Activated T-cell treated with anti-CD3 and anti-CD28 coated beads for 24 hours (primary cell): ENCODE measurements around the gene WDPCP.
"Not testable (repeated sequence)": the region's sequence is repeated elsewhere in the genome, so short reads cannot be mapped to it uniquely, and the experiment has no call there.

Source experiments
- DNase-seq: peaks from one replicate; pipeline ENCODE4 v3.0.0-alpha.2; 2020; ENCODE audit warnings: low read depth

Gene WDPCP

DNA sequence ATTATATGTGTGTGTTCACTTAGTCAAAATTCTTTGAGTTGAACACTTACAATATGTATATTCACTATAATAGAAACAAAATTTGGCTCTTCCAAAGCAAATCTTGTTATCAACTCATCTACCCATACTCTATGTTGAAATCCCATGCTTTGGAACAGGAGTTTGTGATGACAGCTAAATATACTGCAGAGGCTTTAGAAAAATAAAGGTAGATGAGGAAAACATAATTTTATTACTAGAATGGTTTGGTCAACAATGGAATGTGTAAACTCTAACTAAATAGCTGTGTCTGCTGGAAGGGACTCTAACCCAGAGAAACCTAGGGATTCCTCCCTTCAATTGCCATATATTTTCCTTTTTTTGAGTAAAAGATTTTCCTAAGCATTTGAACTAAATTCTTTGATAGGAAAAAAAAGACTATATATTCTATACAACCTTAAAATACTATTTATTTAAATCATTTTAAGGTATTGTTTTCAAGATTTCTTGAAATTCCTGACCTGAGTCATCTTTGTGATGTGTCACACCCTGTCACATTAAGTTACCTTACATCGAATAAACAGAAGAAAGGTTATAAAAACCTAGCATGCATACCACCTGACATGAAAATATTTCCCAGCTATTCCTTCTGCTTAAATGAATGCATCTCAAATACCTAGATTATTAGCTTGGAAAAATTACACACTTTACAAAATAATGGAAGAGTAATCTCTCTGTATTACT is 362.2 kb downstream of the WDPCP start:
- no peak for DNase-seq

DNA sequence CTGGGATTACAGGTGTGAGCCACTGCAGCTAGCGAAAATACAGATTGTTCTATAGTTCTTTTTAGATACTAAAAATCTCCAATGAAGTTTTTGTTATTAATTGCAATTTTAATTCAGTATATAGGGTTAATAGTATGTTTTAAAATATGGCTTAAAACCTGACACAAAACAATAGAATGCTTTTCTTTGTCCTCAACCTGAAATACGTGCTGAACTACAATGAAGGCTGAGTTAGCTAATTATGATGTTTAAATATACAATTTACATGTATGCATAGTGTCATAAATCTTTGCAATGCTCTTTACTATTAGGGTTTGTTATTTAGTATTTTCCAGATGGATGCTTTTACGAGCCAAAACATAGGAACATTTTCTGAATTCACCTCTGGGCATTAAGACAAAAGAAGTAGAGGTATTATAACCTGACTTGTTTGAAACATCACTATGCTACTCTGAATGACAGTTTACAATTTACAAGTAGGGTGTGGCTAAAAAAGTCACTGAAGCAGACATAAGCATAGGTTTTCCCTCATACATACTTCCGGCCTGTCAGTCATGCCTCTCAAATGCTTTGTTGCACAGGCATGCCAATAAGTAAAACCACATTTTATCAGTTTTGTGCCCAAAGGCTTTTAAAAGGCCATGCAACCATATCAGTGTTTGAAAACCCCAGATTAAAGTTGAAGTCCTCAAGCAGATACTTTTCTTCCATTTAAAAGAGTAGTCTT is 369.3 kb downstream of the WDPCP start:
- no peak for DNase-seq

DNA sequence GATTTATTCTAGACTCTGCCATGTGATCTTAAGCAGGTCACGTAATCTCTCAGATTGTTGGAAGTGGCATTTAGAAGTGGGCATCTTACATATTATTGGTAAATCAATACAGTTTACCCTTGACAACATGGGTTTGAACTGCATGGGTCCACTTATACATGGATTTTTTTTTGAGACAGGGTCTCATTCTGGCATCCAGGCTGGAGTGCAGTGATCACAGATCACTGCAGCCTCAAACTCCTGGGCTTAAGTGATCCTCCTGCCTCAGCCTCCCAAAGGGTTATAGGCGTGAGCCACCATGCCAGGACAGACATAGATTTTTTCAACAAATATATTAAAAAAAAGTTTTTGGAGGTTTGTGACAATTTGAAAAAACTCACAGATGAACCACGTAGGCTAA is 393.0 kb downstream of the WDPCP start:
- DNase-seq, result no peak

DNA sequence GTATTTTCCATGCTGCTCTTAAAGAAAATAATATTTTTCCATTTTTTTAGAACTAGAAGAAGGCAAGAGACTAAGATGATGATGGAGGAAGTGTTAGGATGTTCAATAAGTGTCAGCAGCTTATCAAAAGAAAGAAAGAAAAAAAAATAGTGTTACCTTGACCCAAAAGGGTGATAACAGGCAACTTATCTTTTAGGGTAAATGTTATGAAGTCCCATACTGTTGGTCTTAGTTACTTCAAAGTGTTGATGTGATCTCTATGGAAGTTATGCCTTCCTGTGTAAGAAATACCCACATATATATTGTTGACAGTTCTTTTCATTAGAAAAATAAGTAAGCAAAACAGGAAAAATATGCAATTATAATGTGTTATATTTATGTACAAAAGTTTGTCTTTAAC is 394.1 kb downstream of the WDPCP start:
- no peak for DNase-seq

DNA sequence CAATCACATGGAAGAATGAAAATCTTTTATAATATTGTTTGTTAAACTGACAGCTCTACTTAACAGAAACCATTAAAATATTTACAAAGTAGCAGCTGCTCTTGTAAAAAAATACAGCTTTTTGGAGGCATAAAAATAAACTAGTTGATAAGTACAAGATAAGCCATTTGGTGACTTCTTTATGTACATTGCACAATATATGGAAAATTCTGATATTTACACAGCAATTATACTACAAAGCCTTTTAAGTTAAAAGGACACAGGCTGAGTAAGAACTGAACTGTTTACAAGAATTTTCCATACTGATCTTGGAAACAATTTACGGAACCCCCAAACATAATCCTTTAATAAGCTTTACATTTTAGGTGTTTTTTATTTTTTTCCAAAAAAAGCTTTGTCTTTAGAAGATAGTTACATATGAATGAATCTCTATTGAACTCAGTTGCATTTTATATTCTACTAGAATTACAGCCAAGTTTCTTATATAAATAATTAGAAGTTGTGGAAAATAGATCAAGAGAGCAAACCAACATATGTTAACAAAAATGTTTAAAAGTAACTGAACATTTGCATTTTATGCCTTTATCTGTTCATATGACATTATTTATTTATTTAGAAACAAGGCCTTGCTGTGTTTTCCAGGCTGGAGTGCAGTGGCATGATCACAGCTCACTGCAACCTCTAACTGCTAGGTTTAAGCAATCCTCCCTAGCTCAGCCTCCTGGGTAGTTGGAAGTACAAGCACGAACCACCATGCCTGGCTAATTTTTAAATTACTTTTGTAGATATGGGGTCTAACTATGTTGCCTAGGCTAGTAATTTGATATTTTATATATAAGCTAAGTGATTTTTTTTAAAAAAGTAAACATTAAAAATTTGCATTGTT is 395.1 kb downstream of the WDPCP start:
- no peak for DNase-seq

DNA sequence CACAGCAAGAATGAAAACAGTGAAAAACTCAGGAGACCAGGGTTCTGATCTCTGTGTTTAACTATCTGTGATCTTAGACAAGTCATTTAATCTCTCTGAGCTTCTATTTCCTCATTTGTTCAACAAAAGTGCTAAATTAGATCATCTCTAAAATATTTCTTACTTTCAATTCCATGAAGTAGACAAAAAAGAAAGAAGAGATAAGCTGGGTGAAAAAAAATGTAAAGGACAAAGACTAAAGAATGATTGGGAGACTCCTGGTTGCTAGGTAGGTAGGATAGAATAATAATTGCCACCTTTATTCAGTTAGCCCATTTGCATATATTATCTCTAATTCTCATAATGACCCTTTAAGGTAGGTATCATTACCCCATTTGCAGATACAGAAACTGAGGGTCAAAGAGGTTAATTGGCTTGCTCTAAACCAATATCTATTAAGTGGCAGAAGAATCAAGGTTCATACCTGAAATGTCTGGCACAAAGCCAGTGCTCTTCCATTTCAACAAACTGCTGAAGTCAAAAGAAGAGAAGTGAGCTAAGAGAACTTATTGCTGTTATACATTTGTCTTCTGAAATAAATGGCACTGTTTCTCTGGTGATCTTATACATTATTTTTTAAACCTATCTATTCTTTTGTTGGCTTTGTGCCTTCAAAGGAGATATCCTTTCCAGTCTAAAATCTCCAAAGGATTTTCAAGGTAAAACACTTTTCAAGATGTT is 395.9 kb downstream of the WDPCP start:
- no peak for DNase-seq

DNA sequence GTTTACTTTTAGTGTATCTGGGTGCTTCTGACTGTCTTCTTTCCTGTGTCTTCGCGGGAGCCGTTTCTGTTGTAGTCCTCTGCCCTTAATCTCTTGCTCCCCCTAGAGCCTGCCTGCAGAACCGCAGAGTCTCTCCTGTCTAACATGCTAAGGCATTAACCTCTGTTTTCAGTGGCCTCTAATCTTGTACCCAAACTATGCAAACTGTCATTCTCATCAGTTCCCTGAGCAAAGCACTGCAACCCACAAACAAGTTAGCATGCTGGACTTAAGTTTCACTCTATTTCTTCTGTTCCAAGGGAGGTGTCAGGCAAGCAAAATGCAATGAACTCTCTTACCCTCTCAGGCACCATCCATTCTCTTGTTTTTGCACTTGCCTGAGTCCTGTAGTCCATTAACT is 399.3 kb downstream of the WDPCP start:
- no peak for DNase-seq

DNA sequence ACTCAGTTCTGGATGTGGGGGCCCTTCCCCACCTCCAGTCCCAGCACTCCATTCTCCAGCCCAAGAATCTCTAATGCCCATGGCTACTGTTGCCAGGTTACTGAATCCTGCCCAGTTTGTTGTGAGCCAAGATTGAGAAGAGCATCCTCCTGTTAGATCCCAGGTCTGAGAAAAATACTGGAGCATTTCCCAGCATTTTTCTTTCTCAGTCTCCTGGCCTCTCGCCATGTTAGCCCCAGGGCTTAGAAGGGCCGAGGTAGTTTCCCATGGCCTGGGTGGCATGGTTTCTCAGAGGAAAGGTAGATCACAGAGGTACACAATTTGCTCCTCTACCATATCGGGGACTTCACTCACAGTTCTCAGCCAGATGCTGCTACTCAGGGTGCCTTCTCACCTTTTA is 401.9 kb downstream of the WDPCP start:
- no peak for DNase-seq

DNA sequence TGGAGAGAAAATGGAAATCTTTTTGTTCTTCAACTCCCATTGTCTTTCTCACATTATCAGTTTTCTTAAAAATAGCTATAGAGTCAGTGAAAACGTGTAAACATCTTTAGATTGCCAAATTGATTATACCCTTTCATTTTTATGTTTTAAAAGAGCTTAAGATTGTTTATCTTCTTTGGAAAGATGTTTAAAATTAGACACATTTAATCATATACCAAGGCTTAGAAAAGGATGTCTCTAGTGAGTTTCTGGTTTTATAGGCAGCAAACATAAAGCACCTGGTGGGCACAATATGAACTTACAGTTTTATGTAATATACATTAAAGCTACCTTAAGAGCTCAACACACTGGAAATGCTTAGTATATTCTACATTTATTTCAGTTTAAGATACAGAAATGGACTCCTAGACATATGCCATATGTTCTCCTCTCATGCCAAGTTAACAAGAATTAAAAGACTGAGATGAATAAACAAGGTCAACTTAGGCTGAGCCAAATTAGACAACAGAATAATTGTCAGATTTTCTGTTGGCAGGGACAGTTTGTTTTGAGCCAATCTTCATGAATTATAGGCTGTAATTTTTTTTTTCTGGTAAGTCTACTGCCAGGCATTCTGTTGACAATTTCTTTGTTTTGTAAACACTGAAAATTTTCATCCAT is 425.0 kb downstream of the WDPCP start:
- DNase-seq, result no peak

DNA sequence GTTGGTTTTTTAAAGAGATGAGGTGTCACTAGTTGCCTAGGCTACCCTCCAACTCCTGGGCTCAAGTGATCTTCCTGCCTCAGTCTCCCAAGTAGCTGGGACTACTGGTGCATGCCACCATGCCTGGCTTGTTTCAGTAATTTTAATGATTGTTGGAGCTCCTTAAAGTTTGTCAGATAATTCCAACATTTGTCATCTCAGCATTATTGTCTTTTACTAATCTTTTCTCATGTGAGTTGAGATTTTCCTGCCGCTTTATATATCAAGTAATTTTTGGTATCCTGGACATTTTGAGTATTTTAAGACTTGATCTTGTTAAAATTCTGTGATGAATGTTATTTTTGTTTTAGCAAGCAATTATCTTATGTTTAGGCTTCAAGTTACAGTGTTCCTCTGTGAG is 429.0 kb downstream of the WDPCP start:
- DNase-seq, result no peak

DNA sequence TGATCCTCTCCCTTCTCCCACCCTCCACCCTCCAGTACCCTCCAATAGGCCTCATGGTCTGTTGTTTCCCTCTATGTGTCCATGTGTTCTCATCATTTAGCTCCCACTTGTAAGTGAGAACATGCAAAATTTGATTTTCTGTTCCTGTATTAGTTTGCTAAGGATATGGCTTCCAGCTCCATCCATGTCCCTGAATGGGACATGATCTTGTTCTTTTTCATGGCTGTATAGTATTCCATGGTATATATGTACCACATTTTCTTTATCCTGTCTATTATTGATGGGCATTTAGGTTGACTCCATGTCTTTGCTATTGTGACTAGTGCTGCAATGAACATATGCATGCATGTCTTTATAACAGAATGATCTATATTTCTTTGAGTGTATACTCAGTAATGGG is 451.6 kb downstream of the WDPCP start:
- DNase-seq, result not testable (repeated sequence)

DNA sequence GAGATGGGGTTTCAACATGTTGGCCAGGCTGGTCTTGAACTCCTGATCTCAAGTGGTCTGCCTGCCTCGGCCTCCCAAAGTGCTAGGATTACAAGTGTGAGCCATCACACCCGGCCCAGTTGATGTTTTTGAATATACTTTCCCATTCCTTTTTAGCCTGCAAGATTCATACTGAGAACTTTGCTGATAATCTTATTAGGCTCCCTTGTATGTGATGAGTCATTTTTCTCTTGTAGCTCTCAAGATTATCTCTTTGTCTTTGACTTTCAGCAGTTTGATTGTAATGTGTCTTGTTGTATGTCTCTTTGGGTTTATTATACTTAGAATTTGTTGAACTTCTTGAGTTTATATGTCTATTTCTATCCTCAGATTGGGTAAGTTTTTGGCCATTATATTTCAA is 456.3 kb downstream of the WDPCP start:
- DNase-seq, result no peak

DNA sequence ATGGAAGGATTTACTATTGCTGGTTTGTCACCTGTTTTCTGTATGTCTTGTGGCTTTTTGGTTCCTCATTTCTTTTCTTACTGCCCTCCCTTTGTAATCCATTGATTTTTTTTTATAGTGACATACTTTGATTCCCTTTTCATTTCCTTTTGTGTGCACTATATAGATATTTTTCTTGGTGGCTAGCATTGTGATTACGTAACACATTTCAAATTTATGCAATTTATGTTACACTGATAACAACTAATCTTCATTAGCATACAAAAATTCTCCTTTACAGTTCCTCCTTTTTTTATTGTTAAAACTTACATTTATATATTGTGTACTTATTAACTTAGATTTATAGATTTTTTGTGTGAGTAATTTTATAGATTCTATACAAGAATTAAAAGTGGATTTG is 457.1 kb downstream of the WDPCP start:
- DNase-seq, result no peak

DNA sequence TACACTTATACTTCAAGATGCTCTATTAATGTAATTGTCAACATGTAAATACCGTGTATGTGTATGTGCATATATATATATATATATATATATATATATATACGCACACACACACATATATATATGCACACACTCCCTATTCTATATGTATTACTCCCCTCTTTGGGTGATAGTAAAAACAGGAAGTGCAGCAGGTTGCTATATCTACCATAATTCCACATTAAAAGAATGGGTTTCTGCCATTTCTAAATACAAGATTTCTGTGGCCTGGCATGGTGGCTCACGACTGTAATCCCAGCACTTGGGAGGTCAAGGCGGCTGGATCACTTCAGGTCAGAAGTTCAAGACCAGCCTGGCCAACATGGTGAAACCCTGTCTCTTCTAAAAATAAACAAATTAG is 460.7 kb downstream of the WDPCP start:
- DNase-seq, result no peak

DNA sequence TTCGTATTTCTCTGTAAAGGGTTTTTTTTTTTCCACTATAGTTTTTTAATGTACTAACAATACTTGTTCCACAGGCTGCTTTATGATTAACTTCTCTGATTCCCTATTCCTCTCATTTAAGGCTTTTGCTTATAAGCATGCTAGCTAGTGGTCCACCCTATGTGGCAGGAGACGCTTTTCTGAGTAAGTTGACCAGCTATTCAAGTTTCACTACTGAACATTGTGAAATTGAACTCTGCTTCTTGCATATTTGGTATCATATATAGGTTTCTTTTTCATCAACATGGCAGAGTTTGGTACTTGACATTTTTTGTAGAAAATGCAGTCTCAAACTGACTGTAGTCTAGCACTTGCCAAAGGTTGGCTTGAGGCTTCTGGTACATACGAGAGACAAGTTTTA is 463.4 kb downstream of the WDPCP start:
- DNase-seq, result no peak

DNA sequence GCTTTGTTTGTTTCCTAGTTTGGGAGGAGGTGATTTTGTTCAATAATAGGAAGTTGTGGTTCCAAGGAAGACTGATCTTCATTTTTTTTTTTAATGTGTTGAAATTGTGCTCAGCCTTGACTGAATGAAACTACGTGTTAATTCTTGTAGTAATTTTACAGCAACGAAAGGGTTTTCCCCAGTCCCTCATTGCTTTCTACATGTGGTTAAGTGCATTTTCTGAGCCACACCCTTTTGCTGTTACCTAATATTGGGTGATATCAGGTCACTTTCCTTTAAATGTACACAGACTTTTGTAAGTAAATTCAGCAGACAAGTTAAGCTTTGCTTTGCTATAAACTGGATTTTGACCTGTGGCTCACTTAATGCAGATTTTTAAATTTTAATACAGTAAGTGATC is 464.1 kb downstream of the WDPCP start:
- no peak for DNase-seq

DNA sequence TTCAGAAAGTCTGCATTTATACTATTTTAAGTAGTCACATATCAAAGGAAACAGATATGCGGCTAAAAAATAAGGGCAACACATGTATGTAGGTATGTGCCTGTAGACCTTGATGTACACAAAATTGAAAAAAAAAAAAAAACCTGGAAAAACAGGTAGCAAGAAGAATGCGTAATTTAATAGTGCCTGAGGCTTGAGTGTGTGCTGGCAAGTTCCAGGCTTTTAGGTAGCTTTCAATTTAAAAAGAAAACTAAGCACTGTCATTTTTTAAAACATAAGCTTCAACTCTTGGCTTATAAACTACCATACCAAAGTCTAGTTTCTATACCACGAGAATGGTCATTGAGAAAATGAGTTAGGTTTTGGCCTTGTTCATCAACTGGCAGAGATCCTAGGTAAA is 465.4 kb downstream of the WDPCP start:
- DNase-seq, result no peak

DNA sequence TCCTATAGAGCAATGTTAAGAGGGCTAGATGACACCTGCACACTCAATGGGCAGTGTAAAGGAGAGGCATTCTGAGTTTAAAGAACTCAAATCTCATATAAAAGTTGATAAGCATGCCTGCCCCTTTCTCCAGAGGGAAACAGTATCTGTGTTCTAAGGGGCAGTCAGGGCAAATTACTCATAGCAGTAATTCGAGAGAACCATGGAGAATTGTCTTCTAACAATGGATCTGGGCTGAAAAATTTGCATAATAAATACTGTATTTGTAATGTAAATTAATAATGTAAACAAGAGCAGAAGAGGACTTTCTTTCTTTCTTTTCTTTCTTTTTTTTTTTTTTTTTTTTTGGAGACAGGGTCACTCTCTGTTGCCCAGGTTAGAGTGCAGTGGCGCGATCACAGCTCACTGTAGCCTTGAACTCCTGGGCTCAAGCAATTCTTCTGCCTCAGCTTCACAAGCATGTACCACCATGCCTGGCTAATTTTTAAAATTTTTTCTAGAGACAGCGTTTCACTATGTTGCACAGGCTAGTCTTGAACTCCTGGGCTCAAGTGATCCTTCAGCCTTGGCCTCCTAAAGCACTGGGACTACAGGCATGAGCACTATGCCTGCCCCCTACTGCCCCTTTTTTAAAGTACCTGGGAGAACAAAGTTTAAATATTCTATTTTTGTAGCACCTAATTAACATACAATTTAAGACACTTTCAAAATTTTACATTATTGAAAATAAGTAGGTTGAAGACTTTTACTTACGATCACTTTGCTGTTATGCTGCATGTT is 467.0 kb downstream of the WDPCP start:
- no peak for DNase-seq

DNA sequence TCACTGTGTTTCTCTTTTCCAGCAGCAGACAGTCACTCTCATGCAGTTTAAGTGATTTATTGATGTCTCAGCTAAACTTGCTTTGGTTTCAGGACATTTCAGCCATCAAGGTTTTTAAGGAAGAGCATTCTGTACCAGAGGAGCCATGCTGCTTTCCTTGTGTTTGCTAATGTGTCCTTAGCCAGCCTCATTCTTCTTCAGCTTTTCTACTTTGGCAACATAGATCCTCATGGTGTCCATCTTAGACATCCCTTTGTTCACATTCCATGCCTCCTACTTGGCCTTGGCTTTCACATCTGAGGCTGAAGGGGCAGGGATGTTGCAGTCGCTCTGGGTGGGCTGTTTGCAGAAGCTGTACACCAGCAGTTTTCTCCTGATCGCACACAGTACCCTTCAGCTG is 469.5 kb downstream of the WDPCP start:
- no peak for DNase-seq

DNA sequence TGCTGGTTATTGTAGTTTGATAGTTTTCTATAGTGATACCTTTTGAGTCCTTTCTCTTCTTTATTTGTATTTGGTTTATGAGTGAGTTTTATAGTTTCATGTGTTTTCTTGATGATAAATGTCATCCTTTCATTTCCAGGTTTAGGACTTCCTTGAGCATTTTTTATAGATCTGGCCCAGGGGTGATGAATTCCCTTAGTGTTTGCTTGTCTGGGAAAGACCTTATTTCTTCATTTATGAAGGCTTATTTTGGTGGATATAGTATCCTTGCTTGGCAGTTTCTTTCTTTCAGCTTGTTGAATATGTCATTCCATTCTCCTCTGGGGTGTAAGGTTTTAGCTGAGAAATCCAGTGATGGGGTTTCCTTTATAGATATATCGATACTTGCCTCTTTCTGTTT is 483.8 kb downstream of the WDPCP start:
- no peak for DNase-seq

DNA sequence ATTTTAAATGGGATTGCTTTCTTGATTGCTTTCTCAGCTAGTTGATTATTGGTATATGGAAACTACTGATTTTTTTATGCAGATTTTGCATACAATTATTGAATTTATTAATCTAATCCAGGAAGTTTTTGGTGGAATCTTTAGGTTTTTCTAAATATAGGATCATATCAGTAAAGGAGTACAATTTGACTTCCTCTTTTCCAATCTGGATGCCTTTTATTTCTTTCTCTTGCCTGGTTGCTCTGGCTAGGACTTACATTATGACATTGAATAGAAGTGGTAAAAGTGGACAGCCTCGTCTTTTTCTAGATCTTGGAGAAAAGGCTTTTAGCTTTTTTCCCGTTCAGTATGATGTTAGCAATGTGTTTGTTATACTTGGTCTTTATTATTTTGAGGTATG is 486.3 kb downstream of the WDPCP start:
- no peak for DNase-seq
